KOPT-K1 (cell line): ENCODE data around the gene CCDC33.
A peak's percentile ranks its signal among the peaks of the same experiment; 100 is the strongest.

Source experiments
- H3K27ac ChIP-seq: fragments of 200-600 bp; sonication (generic); 2 replicates; pipeline ENCODE4 v1.5.1; 2016; ENCODE audit warnings: antibody characterized with exemption, mild to moderate bottlenecking, low read depth, low read length; ENCODE audit not compliant: poor library complexity, severe bottlenecking
- H3K36me3 ChIP-seq: fragments of 200-600 bp; sonication (generic); 2 replicates; pipeline ENCODE4 v1.5.1; 2017; ENCODE audit warnings: antibody characterized with exemption, mild to moderate bottlenecking, low read length, moderate library complexity; ENCODE audit not compliant: insufficient read depth
- H3K9me3 ChIP-seq: fragments of 200-600 bp; sonication (generic); 2 replicates; pipeline ENCODE4 v1.5.1; 2017; ENCODE audit warnings: antibody characterized with exemption, low read length, mild to moderate bottlenecking; ENCODE audit not compliant: insufficient read depth, poor library complexity, severe bottlenecking

The CCDC33 gene

GRCh38 chr15:74311734-74312444 is 75.8 kb downstream of the CCDC33 start:
- Histone ChIP-seq H3K36me3 (no peaks in the 10 kb centered on the region), H3K27ac (no peak overlapping the region), H3K9me3 (no peaks in the 10 kb centered on the region)

DNA sequence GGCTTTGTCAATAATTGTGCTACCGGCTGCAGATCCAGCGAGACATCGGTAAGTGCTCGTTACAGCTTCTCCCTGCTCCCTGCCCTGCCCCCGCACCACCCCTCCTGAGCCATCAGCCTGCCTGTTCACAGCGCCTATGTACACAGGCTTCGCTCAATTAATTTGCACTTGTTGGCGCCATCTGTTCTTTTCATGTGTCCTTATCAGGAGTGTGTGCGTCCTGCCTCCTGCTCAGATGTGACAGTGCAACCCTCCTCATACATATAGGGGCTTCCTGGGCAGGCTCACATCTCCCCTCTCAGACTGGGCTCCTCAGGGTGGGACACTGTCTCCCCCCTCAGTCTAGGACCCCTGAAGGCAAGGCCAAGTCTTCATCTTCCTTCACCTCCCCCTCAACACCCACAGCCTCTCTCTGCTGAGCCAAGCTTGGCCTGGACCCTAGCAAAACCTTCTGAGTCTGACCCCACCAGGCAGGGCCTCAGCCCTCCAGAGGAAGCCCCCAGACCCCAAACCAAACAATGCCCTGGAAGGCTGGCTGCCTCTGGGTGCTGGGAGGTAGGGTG is 76.4 kb downstream of the CCDC33 start:
- no peaks in the 10 kb centered on the region for H3K36me3 ChIP-seq
- no peaks in the 10 kb centered on the region for H3K9me3 ChIP-seq
- H3K27ac ChIP-seq: no peak overlapping the region

GRCh38 chr15:74313889-74314288 is 77.8 kb downstream of the CCDC33 start:
- Histone ChIP-seq H3K36me3 (no peaks in the 10 kb centered on the region), H3K9me3 (no peaks in the 10 kb centered on the region), H3K27ac (no peak overlapping the region)

DNA sequence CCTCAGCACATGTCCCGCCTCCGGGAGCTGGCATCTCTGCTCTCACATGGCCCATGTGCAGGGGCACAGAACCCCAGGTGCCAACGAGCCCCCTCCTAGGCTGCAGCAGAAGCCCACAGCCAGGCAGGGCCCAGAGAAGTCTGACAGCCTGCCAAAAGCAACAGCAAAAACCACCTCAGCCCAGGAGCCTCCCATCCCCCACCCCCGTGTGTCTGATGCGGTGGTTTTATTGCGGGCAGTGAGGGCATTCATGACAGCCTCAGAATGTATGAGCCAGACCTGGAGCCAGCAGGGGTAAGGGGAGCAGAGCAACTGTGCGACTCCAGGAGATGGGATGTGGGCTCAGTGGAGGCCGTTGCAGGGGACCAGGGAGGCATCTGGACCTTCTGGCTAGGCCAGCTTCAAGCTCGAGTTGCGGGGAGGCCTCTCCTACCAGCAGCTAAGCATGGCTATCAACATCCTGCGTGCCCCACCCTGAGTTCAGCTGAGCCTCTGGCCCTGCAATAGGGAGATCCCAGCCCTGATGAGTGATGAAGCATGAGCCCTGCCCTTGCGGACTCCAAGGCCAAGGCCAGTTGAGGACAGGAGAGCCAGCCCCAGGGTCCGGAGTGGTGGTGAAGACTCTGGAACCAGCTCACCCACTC is 78.8 kb downstream of the CCDC33 start:
- no peaks in the 10 kb centered on the region for H3K36me3 ChIP-seq
- H3K9me3 ChIP-seq: no peaks in the 10 kb centered on the region
- peak overlapping the region; percentile 27 for H3K27ac ChIP-seq

DNA sequence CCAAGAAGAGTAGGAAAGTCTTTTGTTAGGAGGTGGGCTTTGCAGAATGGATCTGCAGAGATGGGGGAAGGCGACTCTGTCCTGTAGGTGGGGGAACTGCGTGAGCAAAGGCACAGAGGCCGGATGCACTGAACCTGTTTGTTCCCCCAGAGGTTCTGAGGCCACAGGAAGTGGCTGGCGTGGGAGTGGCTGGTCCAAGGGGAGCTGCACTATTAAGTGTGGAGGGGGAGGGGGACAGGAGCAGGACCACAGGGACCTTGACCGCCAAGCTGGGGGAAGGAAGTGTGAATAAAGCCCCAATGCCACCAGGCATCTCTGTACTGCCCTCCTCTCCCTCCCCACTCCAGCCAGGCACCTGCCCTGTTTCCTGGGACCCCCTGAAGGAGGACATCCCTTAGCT is 79.5 kb downstream of the CCDC33 start:
- peak overlapping the region; percentile 27 for H3K27ac ChIP-seq

DNA sequence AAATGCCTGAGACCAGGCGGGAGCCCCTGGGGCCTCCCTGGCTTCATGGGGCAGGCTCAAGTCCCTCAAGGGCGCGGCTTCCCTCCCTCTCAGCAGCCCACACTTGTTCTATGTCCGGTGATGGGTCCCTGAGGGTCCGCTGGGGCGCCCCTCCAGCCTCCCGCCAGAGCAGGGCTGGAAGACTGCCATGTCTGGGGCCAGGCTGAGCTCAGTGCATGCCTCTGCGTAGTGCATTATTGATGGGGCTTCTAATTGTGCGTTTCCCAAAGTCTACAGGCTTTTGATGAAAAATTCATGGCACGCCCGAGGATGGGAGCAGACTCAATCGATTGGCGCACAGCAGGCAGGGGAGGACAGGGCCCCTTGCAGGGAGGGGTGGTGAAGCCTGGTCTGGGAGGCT is 80.0 kb downstream of the CCDC33 start:
- H3K9me3 ChIP-seq: no peaks in the 10 kb centered on the region
- no peak overlapping the region for H3K27ac ChIP-seq
- H3K36me3 ChIP-seq: no peaks in the 10 kb centered on the region

More for the DNA sequence above, 79.5 kb downstream of the CCDC33 start:
- Histone ChIP-seq H3K9me3 (no peaks in the 10 kb centered on the region), H3K36me3 (no peaks in the 10 kb centered on the region)

DNA sequence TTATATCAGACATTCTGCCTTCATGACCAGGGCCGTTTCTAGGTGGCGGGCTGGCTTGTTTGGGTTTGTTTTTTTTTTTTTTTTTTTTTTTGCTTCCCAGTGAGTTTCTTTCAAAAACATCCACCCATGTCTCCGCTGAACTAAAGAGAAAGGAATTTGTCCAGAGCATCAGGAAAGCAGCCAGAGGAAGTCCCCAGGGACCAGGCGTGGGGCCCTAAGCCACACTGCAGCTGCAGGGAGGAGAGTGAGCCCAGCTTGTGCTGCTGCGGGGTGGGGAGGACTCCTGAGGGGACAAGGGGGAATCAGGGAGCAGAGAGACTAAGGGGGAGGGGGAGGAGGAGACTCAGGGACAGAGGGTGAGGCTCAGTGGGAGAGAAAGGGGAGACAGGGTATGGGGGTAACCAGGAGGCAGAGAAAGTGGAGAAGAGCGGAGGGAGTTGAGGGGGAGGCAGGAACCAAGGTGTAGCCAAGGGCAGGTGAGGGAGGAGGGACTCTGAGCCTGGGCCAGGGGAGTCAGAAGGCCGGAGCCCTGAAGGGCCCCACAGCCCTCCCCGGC is 81.8 kb downstream of the CCDC33 start:
- H3K9me3 ChIP-seq: no peaks in the 10 kb centered on the region
- no peaks in the 10 kb centered on the region for H3K36me3 ChIP-seq
- H3K27ac ChIP-seq: no peak overlapping the region

GRCh38 chr15:74318376-74319137 is 82.4 kb downstream of the CCDC33 start:
- H3K27ac ChIP-seq: no peak overlapping the region
- no peaks in the 10 kb centered on the region for H3K36me3 ChIP-seq
- H3K9me3 ChIP-seq: no peaks in the 10 kb centered on the region

- Histone ChIP-seq H3K27ac (no peak overlapping the region), H3K36me3 (no peaks in the 10 kb centered on the region), H3K9me3 (no peaks in the 10 kb centered on the region)
Observed at GRCh38 chr15:74319138-74319460, 83.0 kb downstream of the CCDC33 start.

DNA sequence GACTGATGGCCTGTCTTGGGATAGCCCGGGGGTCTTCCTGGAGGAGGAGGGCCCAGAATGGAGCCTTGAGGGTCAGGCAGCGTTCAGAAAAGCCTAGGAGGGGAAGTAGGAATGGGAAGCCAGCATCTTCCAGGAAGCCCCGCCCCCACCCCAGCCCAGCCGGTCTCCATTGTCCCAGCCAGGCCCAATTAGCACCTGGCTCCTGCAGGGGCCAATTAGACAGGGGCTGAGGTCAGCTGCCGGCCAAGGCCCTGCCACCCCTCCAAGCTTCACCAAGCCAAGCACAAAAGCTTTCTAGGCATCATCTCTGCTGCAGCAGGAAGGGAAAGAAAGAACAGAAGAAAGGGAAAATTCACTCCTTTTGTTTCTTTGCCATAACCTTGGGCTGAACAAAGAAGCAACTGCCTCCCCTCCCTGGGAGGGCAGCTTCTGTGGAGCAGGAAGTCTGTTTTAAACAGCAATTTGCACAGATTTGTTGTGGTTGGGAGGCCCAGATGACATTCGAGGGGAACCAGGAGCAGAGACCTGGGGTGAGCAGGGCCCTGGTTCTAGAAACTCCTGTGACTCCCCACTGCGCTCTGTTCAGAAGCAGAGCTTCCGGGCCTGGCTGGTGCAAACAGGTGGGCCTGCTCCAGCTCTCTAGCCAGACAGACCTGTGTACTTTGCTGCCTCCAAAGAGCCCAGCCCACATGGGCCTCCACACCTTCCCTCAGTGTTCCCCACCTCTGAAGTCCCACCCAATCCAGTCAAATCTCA is 83.6 kb downstream of the CCDC33 start:
- no peaks in the 10 kb centered on the region for H3K9me3 ChIP-seq
- no peak overlapping the region for H3K27ac ChIP-seq

GRCh38 chr15:74320352-74321247 is 84.5 kb downstream of the CCDC33 start:
- Histone ChIP-seq H3K27ac (no peak overlapping the region), H3K9me3 (no peaks in the 10 kb centered on the region), H3K36me3 (no peaks in the 10 kb centered on the region)

More for the DNA sequence above, 83.6 kb downstream of the CCDC33 start:
- H3K36me3 ChIP-seq: no peaks in the 10 kb centered on the region

- Histone ChIP-seq H3K36me3 (no peaks in the 10 kb centered on the region), H3K27ac (no peak overlapping the region)
Observed at GRCh38 chr15:74322558-74323180, 86.5 kb downstream of the CCDC33 start.

GRCh38 chr15:74324714-74325113 is 88.6 kb downstream of the CCDC33 start:
- Histone ChIP-seq H3K27ac (no peak overlapping the region), H3K9me3 (no peaks in the 10 kb centered on the region), H3K36me3 (no peaks in the 10 kb centered on the region)

More at GRCh38 chr15:74322558-74323180, 86.5 kb downstream of the CCDC33 start:
- no peaks in the 10 kb centered on the region for H3K9me3 ChIP-seq
